Left hindlimb (tissue), 1 donor: Measurements from ENCODE around the gene ZNF30.
A peak's percentile ranks its signal among the peaks of the same experiment; 100 is the strongest.
"Not testable (repeated sequence)": the region's sequence is repeated elsewhere in the genome, so short reads cannot be mapped to it uniquely, and the experiment has no call there.

Experiments
- DNase-seq: peaks from one replicate; pipeline ENCODE4 v3.0.0-alpha.2; 2018

Gene ZNF30

GRCh38 chr19:34926685-34927375 lies at the start of gene ZNF30:
ZNF30 (plus strand) TSS chr19:34926903; CDS start chr19:34929948, 3,045 bp downstream.
- peak; percentile 91 for DNase-seq

GRCh38 chr19:34879563-34879962 lies 47.1 kb upstream of the ZNF30 start:
- no peak for DNase-seq

GRCh38 chr19:34880034-34880433 lies 46.7 kb upstream of the ZNF30 start:
- no peak for DNase-seq

GRCh38 chr19:34881982-34882381 lies 44.7 kb upstream of the ZNF30 start:
- DNase-seq = no peak

GRCh38 chr19:34888091-34888490 lies 38.6 kb upstream of the ZNF30 start:
- no peak for DNase-seq

- no peak for DNase-seq
Observed at GRCh38 chr19:34900245-34900644, 26.5 kb upstream of the ZNF30 start.

GRCh38 chr19:34904664-34905527 lies 21.8 kb upstream of the ZNF30 start:
- DNase-seq = no peak

- no peak for DNase-seq
Observed at GRCh38 chr19:34910770-34911169, 15.9 kb upstream of the ZNF30 start.

GRCh38 chr19:34917144-34917543 lies 9.6 kb upstream of the ZNF30 start:
- DNase-seq = not testable (repeated sequence)

GRCh38 chr19:34918190-34918589 lies 8.5 kb upstream of the ZNF30 start:
- no peak for DNase-seq

- DNase-seq = not testable (repeated sequence)
Observed at GRCh38 chr19:34920090-34920786, 6.5 kb upstream of the ZNF30 start.

- DNase-seq = no peak
Observed at GRCh38 chr19:34925278-34925855, 1.3 kb upstream of the ZNF30 start.

GRCh38 chr19:34926361-34926684 lies 380 bp upstream of the ZNF30 start:
- no peak for DNase-seq

GRCh38 chr19:34932494-34932893 lies 5.8 kb downstream of the ZNF30 start:
- no peak for DNase-seq

GRCh38 chr19:34936184-34936583 lies 9.5 kb downstream of the ZNF30 start:
- DNase-seq = no peak

- DNase-seq = no peak
Observed at GRCh38 chr19:34938886-34939285, 12.2 kb downstream of the ZNF30 start.

- no peak for DNase-seq
Observed at GRCh38 chr19:34943861-34944573, 17.3 kb downstream of the ZNF30 start.

GRCh38 chr19:34953092-34953491 lies 26.4 kb downstream of the ZNF30 start:
- no peak for DNase-seq

- no peak for DNase-seq
Observed at GRCh38 chr19:34957830-34958751, 31.4 kb downstream of the ZNF30 start.

- DNase-seq = no peak
Observed at GRCh38 chr19:34959021-34959420, 32.3 kb downstream of the ZNF30 start.

- no peak for DNase-seq
Observed at GRCh38 chr19:34960103-34960805, 33.6 kb downstream of the ZNF30 start.
